Measurements from ENCODE around the gene DISC1. TPM values are rescaled to one million over a fixed set of nuclear protein-coding genes. Genes with fewer than 3 reads are reported as not detected.

Gene DISC1
- total and polyA plus RNA-seq, 2 experiments from 2014 or later, result 2.1 to 6.5 TPM

GRCh38 chr1:232047473-232047872 lies 420.9 kb downstream of the DISC1 start:
- Histone ChIP-seq H3F3A (replicated peaks; ENCODE audit: low read depth) (no peaks in the 10 kb centered on the region), H3K4me3 (no peak overlapping the region), H3K4me1 (ENCODE audit: insufficient read depth) (peaks cover 26% of the 10 kb centered on the region), H3K4me2 (no peak overlapping the region), H3K27ac (ENCODE audit: low read depth) (no peak overlapping the region), H3K79me2 (replicated peaks; ENCODE audit: insufficient read depth) (no peaks in the 10 kb centered on the region), H3K36me3 (ENCODE audit: insufficient read depth) (no peaks in the 10 kb centered on the region), H4K20me1 (replicated peaks; ENCODE audit: insufficient read depth) (no peaks in the 10 kb centered on the region), H3K9me2 (ENCODE audit: insufficient read depth) (peaks cover 11% of the 10 kb centered on the region), H2AFZ (no peak overlapping the region), H3K27me3 (ENCODE audit: insufficient read depth) (no peaks in the 10 kb centered on the region)
- peaks cover 2% of the 10 kb centered on the region for H3K27me3 Mint-ChIP-seq (ENCODE audit: insufficient read depth, low read depth, poor library complexity)
- peaks cover 19% of the 10 kb centered on the region for H3K4me1 Mint-ChIP-seq
- H3K36me3 Mint-ChIP-seq (ENCODE audit: low read depth), result no peaks in the 10 kb centered on the region
- no peak overlapping the region for H3K27ac Mint-ChIP-seq
- no peak for ATAC-seq
- no peak for TF ChIP-seq ETS1 (IDR thresholded peaks at IDR 0.05)
- no peak for TF ChIP-seq ZNF462 (CRISPR knock-in tag; IDR thresholded peaks at IDR 0.05)
- TF ChIP-seq ZNF331 (CRISPR knock-in tag; IDR thresholded peaks at IDR 0.05; ENCODE audit: low read depth), result no peak
- no peak for TF ChIP-seq ZNF114 (CRISPR knock-in tag; IDR thresholded peaks at IDR 0.05)
- TF ChIP-seq CTCF (conservative IDR thresholded peaks at IDR 0.05; ENCODE audit: low read depth in 2 of 2), result peak in 1 of 2 experiments; percentile 53; a peak in 3 of 4 replicates
- no peak for TF ChIP-seq EZH2phosphoT487 (IDR thresholded peaks at IDR 0.05; ENCODE audit: unreplicated experiment)
- no peak for TF ChIP-seq CREB1 (CRISPR knock-in tag; IDR thresholded peaks at IDR 0.05; ENCODE audit: low read depth)
- no peak for TF ChIP-seq JUNB (IDR thresholded peaks at IDR 0.05; ENCODE audit: unreplicated experiment)
- H3K4me3 Mint-ChIP-seq, result no peak overlapping the region
- no peaks in the 10 kb centered on the region for H3K9me3 Mint-ChIP-seq
- DNase-seq (ENCODE audit: low spot score), result peak; percentile 36
